Lower leg skin (tissue), 4 donors: ENCODE results near the gene SMAD5. TPM values are rescaled to one million over a fixed set of nuclear protein-coding genes. Genes with fewer than 3 reads are reported as not detected.

ENCODE experiments used
- DNase-seq, 2 donors: peaks; one replicate each; pipeline ENCODE4 v3.0.0-alpha.2; 2019; ENCODE audit warnings: low spot score in 2 of 2
- H3K4me3 ChIP-seq: fragments of 200-600 bp; sonication (generic); 2 replicates; pipeline ENCODE4 v1.5.1; 2017; ENCODE audit warnings: mild to moderate bottlenecking, low read depth; ENCODE audit not compliant: poor library complexity, severe bottlenecking
- POLR2A ChIP-seq, 2 donors: fragments of 450-650 bp; IDR thresholded peaks; one replicate each; pipeline ENCODE4 v1.6.1; 2016 to 2017; ENCODE audit warnings: antibody characterized with exemption in 2 of 2, mild to moderate bottlenecking in 1 of 2, moderate library complexity in 1 of 2
- WGBS, 2 donors: methylation state at CpG; one replicate each; pipeline ENCODE4 v1.1.5; 2018; 5-methylcytosine and 5-hydroxymethylcytosine counted together
- intact Hi-C: fragments of 100-400 bp; cut with DNase I; formaldehyde crosslinking; loops from one replicate; pipeline ENCODE4 v1.15.0; 2023; ENCODE audit warnings: low total_unique reads
- total RNA-seq, 4 donors: library from RNA; depleted of rRNA; stranded (reverse); fragments of >200 nt; gene quantifications; one replicate each; pipeline ENCODE4 v1.1.0, GENCODE V29; 2016
- TF ChIP-seq, protein P1 (sequence below), 3 donors: fragments of 450-650 bp; IDR thresholded peaks; one replicate each; pipeline ENCODE4 v1.5.1; 2016; ENCODE audit warnings: antibody characterized with exemption in 3 of 3, mild to moderate bottlenecking in 3 of 3, moderate library complexity in 2 of 3

SMAD5 gene
- total RNA-seq, 4 donors from 2014 or later = 43.3 to 102 (median 65.1) TPM

DNA sequence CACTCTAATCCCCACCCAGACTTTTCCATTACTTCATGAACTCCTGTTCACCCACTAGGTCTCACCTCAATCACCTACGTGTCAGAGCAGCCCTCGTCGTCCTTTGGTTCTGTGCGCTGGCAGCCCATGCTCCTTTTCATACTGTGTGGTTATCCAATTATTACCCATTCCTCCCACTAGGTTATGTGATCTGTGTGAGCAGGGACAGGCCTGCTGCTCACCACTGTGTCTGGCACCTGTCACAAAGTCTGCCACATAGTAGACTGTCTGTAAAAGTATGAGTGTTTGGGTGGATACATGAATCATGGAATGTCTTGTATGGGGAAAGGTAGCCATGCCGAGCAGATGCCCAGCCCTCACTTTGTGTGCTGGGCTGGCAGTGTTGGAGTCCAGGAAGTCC is 12.1 kb upstream of the SMAD5 start:
- no peak for DNase-seq
- H3K4me3 ChIP-seq = no peak overlapping the region
- intact Hi-C loops = no loop called here
- TF ChIP-seq POLR2A (IDR thresholded peaks at IDR 0.05) = no peak
- TF ChIP-seq, protein P1, sequence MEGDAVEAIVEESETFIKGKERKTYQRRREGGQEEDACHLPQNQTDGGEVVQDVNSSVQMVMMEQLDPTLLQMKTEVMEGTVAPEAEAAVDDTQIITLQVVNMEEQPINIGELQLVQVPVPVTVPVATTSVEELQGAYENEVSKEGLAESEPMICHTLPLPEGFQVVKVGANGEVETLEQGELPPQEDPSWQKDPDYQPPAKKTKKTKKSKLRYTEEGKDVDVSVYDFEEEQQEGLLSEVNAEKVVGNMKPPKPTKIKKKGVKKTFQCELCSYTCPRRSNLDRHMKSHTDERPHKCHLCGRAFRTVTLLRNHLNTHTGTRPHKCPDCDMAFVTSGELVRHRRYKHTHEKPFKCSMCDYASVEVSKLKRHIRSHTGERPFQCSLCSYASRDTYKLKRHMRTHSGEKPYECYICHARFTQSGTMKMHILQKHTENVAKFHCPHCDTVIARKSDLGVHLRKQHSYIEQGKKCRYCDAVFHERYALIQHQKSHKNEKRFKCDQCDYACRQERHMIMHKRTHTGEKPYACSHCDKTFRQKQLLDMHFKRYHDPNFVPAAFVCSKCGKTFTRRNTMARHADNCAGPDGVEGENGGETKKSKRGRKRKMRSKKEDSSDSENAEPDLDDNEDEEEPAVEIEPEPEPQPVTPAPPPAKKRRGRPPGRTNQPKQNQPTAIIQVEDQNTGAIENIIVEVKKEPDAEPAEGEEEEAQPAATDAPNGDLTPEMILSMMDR (IDR thresholded peaks at IDR 0.05) = no peak
- 87 to 99% methylated on average over 5 of the region's 5 CpGs for WGBS, 2 donors

DNA sequence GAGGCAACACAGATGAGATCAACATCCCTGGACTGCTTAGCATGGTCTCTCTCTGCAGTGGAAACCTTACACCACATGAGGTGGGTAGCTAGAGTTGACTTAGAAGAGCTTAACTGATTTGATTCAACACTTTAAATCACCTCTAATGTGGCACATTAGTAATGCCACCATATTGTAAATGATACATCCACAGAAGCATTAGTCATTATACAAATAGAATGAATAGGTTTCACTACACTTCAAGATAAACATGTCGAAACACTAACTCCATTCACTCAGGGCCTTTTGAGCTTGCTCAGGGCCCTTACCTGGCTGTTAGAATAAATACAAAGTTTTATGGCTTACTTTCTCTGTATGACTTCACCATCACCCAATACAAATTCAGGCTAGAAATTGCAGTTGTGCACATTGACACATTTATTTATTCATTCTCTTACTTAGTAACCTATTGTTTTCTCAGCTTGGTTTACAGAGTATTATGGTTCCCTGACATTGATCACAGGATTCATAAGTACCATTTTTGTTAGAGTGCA is 9.3 kb upstream of the SMAD5 start:
- WGBS, 2 donors = 56 to 68% methylated on average over 1 of the region's 1 CpG
- DNase-seq = no peak
- TF ChIP-seq, protein P1 (IDR thresholded peaks at IDR 0.05) = no peak
- no peak for TF ChIP-seq POLR2A (IDR thresholded peaks at IDR 0.05)
- H3K4me3 ChIP-seq = no peak overlapping the region
- intact Hi-C loops = no loop called here

DNA sequence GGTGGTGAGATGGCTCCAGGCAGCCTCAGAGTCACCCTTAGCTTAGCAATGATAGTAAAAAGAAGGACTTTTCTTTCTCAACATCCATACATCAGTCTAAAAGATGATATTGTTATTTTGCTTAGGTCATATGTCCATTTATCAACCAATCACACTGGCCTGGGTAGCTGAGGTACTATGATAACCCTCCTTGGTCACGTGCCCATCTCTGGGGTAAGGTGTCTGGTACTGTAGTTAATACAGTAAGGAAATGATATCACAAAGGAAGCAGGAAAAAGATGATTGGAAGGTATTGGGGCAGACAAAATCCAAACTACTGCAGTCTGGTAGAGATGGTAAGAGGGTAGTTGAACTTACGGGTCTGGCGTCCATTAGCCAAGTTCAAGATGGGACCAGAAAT is 5.1 kb upstream of the SMAD5 start:
- TF ChIP-seq POLR2A (IDR thresholded peaks at IDR 0.05) = no peak
- TF ChIP-seq, protein P1 (IDR thresholded peaks at IDR 0.05) = no peak
- intact Hi-C loops = no loop called here
- DNase-seq = no peak
- no peak overlapping the region for H3K4me3 ChIP-seq
- 90 to 93% methylated on average over 3 of the region's 3 CpGs for WGBS, 2 donors

GRCh38 chr5:136128481-136128880 is 4.2 kb upstream of the SMAD5 start:
- no peak for DNase-seq
- no peak overlapping the region for H3K4me3 ChIP-seq
- intact Hi-C loops = no loop called here
- 71 to 77% methylated on average over 4 of the region's 4 CpGs for WGBS, 2 donors
- no peak for TF ChIP-seq POLR2A (IDR thresholded peaks at IDR 0.05)
- TF ChIP-seq, protein P1 (IDR thresholded peaks at IDR 0.05) = no peak

- WGBS, 2 donors = 80 to 83% methylated on average over 1 of the region's 1 CpG
- intact Hi-C loops = no loop called here
- no peak for DNase-seq
- TF ChIP-seq POLR2A (IDR thresholded peaks at IDR 0.05) = no peak
- TF ChIP-seq, protein P1 (IDR thresholded peaks at IDR 0.05) = no peak
- H3K4me3 ChIP-seq = no peak overlapping the region
These were observed 3.2 kb upstream of the SMAD5 start for GRCh38 chr5:136129445-136129844.

GRCh38 chr5:136130581-136130980 is 2.1 kb upstream of the SMAD5 start:
- intact Hi-C loops = no loop called here

More at GRCh38 chr5:136130581-136130980, 2.1 kb upstream of the SMAD5 start:
- no peak for DNase-seq
- 86 to 95% methylated on average over 2 of the region's 2 CpGs for WGBS, 2 donors
- TF ChIP-seq POLR2A (IDR thresholded peaks at IDR 0.05) = no peak
- TF ChIP-seq, protein P1 (IDR thresholded peaks at IDR 0.05) = no peak
- H3K4me3 ChIP-seq = no peak overlapping the region
